Measurements from ENCODE around the gene ANO1.

Gene ANO1

GRCh38 chr11:70116386-70117065 is 38.4 kb downstream of the ANO1 start:
- no peak for DNase-seq

DNA sequence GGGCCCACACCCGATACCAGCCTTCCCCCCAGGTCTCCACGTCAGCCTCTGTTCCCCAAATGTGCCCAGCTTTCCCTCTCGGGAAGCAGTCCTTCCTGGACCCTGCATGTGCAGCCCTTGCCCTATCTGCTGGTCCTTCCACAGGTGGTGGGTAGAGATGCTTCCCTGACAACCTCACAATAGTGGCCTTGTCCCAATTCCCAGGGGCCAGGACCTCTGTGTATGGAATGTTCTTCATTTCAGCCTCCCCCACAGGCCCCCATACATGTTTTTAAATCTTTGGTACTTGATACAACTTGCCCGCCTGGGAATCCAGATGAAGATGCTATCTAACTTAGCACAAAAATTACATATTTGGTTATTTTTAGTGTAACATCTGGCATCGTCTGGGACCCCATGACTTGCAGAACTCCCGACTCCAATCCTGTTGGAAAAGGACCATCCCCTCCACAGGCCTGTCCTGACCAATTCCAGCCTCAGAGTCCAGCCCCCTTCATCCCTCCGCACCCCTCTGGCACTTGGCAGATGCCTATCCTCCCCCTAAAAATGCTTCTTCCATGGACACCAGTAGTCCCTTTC is 39.5 kb downstream of the ANO1 start:
- DNase-seq, result no peak

GRCh38 chr11:70118642-70119041 is 40.5 kb downstream of the ANO1 start:
- no peak for DNase-seq

GRCh38 chr11:70119502-70119901 is 41.4 kb downstream of the ANO1 start:
- DNase-seq, result no peak

DNA sequence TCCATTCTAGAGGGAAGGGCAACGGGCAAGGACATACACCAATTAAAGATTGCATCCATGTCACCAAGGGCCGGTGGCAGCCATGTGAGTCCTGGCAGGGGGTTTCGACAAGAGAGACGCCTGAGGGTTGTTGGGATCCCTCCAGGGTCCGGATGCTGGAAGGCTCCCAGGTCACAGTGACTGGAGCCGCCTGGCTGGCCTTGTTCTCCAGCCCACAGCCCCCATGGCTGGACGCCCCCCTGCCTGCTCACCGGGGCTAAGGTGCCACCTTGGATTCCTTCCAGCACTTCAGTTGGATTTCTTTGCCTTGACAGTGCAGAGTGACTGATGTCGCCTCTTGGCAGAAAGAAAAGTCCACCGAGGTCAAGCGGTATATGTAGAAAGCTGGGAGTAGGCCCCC is 42.6 kb downstream of the ANO1 start:
- DNase-seq, result no peak

- no peak for DNase-seq
Measured at GRCh38 chr11:70122490-70123198, 44.5 kb downstream of the ANO1 start.

DNA sequence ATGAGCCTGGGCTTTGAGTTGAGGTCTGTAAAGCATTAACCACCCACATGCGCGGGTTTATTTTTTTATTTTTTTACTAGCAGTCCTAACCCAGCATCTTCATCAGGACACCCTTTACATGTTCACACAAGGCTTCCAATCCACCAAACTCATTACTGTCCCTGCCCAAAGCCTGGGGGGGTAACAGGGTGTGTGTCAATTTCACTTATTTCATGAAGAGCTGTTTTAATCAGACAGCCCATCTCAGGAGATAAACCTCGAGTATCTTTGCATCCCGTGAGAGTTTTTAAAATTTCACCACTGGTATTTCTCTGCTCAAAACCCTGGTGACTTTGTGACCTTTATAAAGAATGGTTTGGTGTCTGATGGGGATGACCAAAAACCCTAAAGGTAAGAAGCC is 45.6 kb downstream of the ANO1 start:
- DNase-seq, result no peak

- DNase-seq, result no peak
Measured at GRCh38 chr11:70124321-70125000, 46.3 kb downstream of the ANO1 start.

DNA sequence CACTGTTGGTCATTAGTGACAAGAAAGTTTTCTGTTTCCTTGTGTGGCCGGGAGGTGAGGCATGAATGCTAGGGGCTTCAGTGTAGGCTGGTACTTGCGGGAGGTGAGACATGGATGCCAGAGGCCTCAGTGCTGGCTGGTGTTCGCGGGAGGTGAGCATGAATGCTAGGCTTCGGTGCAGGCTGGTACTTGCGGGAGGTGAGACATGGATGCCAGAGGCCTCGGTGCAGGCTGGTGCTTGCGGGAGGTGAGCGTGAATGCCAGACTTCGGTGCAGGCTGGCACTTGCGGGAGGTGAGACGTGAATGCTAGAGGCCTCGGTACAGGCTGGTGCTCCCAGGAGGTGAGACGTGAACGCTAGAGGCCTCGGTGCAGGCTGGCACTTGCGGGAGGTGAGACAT is 48.4 kb downstream of the ANO1 start:
- no peak for DNase-seq

- no peak for DNase-seq
Measured at GRCh38 chr11:70127653-70128434, 49.7 kb downstream of the ANO1 start.

DNA sequence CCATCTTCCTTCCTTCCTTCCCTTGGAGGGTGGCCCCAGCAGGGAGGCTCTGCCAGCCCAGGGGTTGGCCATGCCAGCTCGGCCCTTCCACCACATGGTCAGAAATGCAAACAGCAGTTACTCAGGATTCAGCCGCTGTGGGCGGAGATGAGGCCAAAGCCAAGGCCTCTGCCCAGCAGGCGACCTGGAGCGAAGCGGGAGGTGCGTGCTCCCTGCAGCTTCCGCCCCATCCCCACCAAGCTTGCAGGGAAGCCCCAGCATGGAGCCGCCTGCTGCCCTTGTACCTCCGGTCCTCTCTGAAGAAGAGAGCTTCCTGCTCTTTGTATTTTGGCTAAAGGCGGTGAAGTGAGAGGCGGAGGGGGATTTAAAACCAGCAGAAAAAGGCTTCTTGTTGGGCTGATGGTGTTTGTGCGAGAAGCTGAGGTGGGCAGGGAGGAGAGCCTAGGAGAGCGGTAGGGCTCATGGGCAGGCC is 50.4 kb downstream of the ANO1 start:
- DNase-seq, result no peak

DNA sequence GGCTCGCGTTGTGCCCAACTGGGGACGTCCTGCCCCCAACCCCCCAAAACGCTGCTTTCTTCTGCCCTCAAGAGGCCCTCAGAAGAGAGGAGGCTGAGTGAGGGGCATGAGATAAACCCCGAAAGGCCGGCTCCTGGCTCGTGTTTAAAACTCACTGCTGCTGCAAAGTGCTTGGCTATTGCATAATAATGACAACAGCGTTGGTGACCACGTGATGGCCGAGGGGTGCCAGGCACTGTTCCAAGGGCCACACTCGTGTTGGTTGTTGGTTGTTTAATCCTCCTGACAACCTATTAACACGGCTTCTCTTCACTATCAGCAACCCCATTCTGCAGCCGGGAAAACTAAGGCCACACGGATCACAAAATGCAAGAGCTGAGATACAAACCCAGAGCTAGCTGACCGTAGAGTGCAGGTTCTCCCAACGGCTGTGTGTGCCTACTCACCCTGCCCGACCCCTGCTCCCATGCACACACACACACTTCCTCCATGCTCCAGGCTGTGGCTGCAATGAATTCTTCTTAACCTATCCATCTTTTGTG is 51.0 kb downstream of the ANO1 start:
- no peak for DNase-seq

DNA sequence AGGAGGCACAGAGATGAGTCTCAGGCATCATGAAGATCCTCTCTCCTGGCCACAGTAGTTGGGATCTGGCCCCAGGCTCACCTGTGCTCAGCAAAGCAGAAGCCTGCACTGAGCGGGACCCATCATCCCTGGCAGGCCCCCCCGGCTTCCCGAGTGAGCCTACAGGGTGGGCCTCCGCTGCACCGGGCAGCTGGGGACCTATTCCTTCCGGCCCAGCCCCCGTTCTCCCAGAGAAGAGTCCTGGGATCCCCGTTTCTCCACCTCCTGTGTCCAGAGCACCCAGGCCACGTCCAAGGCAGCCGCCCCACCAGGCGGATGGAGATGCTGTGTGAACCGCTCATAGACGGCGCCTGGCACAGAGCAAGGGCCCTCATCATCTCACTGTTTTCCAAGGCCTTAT is 52.5 kb downstream of the ANO1 start:
- DNase-seq, result no peak

GRCh38 chr11:70131606-70132190 is 53.6 kb downstream of the ANO1 start:
- no peak for DNase-seq

DNA sequence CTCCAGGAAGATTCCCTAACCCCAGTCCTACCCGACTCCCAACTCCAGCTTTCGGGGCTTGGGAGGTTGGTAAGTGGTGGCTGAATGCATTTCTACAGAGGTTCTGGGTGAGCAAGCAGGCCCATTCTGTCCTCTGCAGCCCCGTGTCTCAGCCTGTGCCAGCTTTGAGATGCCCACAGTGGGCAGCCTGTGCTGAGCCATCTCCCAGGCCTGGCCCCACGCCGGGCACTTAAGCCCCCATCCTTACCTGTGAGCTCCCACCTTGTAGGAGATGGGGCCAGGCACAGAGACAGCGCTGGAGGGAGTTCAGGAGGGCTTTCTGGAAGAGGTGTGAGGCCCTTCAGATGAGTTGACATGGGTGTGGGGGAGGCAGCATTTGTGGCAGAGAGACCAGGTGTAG is 54.5 kb downstream of the ANO1 start:
- no peak for DNase-seq

DNA sequence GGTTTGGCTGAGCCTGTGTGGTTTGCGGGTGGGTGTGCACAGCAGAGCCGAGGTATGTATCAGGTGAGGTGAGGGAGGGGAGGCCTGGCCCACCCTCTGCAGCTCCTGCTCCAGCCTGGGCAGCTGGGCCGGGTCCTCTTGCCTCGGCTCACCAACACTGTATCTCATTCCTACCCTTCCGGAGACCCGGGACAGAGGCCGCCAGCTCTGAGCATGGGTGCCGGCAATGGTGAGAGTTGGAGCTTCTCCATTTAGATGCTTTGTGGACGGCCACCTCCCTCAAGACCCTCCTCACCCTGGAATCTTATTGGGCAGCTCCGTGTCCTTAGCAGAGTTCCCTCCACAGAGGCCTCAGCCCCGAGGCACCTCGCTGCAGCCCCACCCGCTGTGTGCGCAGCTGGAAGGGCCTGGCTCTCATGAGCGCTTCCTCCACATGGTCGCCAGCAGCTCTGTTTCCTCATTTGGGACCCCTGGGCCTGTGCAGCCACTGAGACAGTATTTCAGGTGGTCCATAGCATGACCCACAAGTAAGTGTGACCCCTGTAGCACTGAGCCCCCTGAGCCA is 55.7 kb downstream of the ANO1 start:
- no peak for DNase-seq

- no peak for DNase-seq
Measured at GRCh38 chr11:70134490-70134889, 56.4 kb downstream of the ANO1 start.

- DNase-seq, result no peak
Measured at GRCh38 chr11:70135142-70135541, 57.0 kb downstream of the ANO1 start.

DNA sequence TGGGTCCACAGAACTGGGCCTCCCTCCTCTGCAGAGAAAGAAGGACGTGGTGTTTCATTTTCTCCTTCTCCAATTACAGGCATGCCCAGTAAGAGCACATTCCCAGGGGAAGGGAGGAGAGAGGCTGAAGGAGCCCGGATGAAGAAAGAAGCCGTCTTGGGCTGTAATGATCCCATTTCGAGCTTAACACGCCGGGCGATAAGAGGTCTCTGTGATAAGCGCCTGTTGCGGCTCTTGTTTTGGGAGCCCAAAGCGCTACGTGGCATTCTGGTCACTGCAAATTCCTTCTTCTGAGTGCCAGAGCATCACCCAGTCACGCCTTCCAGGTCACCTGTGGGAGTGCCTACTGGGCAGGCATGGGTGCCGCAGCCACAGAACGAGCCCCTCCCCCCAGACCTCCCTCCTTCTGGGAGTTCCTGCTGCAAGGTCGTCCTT is 57.5 kb downstream of the ANO1 start:
- DNase-seq, result no peak

GRCh38 chr11:70137383-70137782 is 59.3 kb downstream of the ANO1 start:
- no peak for DNase-seq

DNA sequence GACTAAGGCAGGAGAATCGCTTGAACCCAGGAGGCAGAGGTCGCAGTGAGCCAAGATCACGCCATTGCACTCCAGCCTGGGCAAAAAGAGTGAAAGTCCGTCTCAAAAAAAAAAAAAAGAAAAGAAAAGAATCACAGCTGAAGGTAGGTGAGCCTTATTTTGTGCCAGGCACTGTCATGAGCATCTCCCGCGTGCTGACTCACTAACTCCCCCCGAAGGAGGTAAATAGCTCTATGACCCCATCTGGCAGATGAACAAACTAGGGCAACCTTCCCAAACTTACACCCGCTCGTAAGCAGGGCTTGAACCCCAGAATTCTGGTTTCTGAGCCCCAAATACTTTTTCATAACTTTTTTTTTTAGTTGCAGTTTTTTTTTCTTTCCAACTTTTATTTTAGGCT is 60.3 kb downstream of the ANO1 start:
- DNase-seq, result no peak

All from central memory CD4-positive, alpha-beta T cell (primary cell).